IPS-20b (cell line): ENCODE data around the gene TIA1.
"Not testable (repeated sequence)": the region's sequence is repeated elsewhere in the genome, so short reads cannot be mapped to it uniquely, and the experiment has no call there.

Experiments
- H3K27ac ChIP-seq: one replicate; pipeline ENCODE4 v1.5.1; 2013; ENCODE audit warnings: low read length
- H3K27me3 ChIP-seq: 2 replicates; pipeline ENCODE4 v1.6.1; 2013; ENCODE audit warnings: mild to moderate bottlenecking, low read length, inconsistent platforms; ENCODE audit not compliant: insufficient read depth
- H3K36me3 ChIP-seq: 2 replicates; pipeline ENCODE4 v1.6.1; 2013; ENCODE audit warnings: low read depth, mild to moderate bottlenecking, inconsistent platforms, low read length, moderate library complexity; ENCODE audit not compliant: insufficient read depth
- H3K4me1 ChIP-seq: 2 replicates; pipeline ENCODE4 v1.6.1; 2013; ENCODE audit warnings: mild to moderate bottlenecking, control low read depth, inconsistent platforms, low read length, moderate library complexity; ENCODE audit not compliant: insufficient read depth
- H3K4me3 ChIP-seq: 2 replicates; pipeline ENCODE4 v1.5.1; 2013; ENCODE audit warnings: mild to moderate bottlenecking, low read length, inconsistent platforms
- H3K9ac ChIP-seq: 2 replicates; pipeline ENCODE4 v1.6.1; 2013; ENCODE audit warnings: low read depth, mild to moderate bottlenecking, inconsistent platforms, low read length, moderate library complexity
- H3K9me3 ChIP-seq: 2 replicates; pipeline ENCODE4 v1.6.1; 2013; ENCODE audit warnings: mild to moderate bottlenecking, low read depth, low read length, inconsistent platforms; ENCODE audit not compliant: insufficient read depth

TIA1 gene, protein sequence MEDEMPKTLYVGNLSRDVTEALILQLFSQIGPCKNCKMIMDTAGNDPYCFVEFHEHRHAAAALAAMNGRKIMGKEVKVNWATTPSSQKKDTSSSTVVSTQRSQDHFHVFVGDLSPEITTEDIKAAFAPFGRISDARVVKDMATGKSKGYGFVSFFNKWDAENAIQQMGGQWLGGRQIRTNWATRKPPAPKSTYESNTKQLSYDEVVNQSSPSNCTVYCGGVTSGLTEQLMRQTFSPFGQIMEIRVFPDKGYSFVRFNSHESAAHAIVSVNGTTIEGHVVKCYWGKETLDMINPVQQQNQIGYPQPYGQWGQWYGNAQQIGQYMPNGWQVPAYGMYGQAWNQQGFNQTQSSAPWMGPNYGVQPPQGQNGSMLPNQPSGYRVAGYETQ

DNA sequence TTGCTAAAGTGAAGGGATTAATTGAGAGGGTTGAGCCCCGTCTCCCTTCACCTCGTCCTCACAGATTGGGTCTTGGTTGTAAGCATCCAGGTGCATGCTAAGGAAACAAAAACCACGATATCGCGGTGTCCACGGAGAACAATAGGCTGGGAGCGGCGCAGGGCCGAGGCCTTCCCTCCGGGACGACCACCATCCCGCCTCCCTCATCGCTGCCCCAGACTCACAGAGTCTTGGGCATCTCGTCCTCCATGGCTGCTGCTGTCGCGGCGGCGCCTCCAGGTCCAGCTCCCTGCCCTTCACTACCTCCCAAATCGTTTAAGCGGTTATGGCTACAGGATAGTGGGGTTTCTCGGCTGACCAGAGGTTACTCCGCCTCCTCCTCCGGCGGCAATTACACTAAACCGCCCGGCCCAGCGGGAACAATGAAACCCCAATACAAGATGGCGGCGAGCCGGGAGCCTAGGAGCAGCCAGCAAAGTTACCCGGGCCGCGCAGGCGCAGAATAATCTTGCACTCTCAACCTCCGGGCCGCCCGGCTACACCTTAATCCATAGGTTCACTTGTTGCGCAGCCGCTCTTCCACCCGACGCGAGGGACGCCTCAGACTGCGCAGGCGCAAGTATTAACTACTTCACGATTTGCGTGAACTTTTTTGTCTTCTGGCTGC lies at the start of gene TIA1:
Gene TIA1, minus strand, starts transcription at position 448 of the 667 bp plus-strand sequence. Its CDS starts 198 bp downstream, at position 250.
- H3K36me3 ChIP-seq, result peaks cover 6% of the 10 kb centered on the region; the same call in 1 of the 2 replicates
- H3K27ac ChIP-seq, result peak within 1 kb of the TSS; percentile 99
- peak within 1 kb of the TSS; percentile 89 for H3K4me3 ChIP-seq
- no peaks in the 10 kb centered on the region for H3K27me3 ChIP-seq
- peak within 1 kb of the TSS; percentile 99 for H3K9ac ChIP-seq
- H3K4me1 ChIP-seq, result peaks cover 6% of the 10 kb centered on the region; the same call in 1 of the 2 replicates
- no peaks in the 10 kb centered on the region for H3K9me3 ChIP-seq

DNA sequence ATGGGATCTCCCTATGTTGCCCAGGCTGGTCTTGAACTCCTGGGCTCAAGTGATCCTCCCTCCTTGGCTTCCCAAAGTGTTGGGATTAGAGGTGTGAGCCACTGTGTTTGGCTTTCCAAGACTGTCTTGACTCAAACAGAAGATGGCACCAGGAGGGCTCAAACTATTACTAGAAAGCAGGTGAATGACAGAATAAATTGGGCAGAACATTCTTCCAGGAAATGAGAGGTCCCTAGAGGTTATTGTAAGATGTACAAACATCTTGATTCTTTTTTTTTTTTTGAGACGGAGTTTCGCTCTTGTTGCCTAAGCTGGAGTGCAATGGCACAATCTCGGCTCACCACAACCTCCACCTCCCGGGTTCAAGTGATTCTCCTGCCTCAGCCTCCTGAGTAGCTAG lies 49.4 kb upstream of the TIA1 start:
- not testable (repeated sequence) for H3K4me1 ChIP-seq, H3K4me3 ChIP-seq
- H3K36me3 ChIP-seq, result peaks cover 48% of the 10 kb centered on the region

DNA sequence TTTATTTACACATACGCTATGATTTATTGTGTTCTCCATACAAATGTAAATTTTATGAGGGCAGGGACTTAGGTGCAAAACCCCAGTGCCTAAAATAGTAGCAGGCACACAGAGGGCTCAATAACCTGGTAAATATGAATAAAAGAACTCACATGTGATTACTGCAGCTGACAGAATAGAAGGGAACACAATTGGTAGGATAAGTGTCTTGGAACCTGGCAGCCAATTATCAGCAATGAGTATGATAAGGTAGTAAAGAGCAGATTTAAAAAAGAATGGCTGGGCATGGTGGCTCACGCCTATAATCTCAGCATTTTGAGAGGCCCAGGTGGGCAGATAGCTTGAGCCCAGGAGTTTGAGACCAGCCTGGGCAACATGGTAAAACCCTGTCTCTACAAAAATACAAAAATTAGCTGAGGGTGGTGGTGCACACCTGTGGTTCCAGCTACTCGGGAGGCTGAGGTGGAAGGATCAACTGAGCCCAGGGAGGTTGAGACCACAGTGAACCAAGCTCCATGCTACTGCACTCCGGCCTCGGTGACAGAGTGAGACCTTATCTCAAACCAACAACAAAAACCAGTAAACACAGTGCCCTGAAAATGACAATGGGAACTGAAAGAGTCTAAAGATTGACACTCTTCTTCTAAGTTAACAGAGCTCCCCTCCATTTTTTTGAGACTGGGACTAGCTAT lies 35.2 kb upstream of the TIA1 start:
- Histone ChIP-seq H3K4me1 (no peaks in the 10 kb centered on the region), H3K27ac (no peak overlapping the region), H3K27me3 (no peaks in the 10 kb centered on the region), H3K9ac (no peak overlapping the region), H3K36me3 (peaks cover 96% of the 10 kb centered on the region), H3K9me3 (no peaks in the 10 kb centered on the region), H3K4me3 (no peak overlapping the region)

More for the DNA sequence above, 49.4 kb upstream of the TIA1 start:
- H3K9me3 ChIP-seq, H3K27me3 ChIP-seq, H3K9ac ChIP-seq, H3K27ac ChIP-seq: not testable (repeated sequence)

DNA sequence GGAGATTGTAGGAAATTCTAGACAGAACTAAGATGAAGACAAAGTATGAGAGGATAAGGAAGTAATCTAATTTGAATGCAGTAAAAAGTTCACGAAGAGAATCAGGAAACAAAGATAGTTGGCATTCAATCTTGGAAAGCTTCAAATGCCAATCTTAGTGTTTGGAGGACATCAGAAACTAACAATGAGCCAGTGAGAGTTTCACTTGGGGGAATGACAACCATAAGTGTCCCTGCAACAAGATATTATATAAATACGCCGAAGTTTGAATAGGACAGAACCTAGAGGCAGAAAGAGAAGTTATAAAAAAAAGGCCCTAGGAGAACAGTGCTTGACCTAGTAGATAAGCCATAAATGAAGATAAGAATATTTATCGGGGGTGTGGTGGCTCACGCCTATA lies 34.0 kb upstream of the TIA1 start:
- no peak overlapping the region for H3K9ac ChIP-seq
- H3K9me3 ChIP-seq, result no peaks in the 10 kb centered on the region
- H3K36me3 ChIP-seq, result peaks cover 94% of the 10 kb centered on the region
- no peak overlapping the region for H3K27ac ChIP-seq
- H3K27me3 ChIP-seq, result no peaks in the 10 kb centered on the region
- no peak overlapping the region for H3K4me3 ChIP-seq
- no peaks in the 10 kb centered on the region for H3K4me1 ChIP-seq

DNA sequence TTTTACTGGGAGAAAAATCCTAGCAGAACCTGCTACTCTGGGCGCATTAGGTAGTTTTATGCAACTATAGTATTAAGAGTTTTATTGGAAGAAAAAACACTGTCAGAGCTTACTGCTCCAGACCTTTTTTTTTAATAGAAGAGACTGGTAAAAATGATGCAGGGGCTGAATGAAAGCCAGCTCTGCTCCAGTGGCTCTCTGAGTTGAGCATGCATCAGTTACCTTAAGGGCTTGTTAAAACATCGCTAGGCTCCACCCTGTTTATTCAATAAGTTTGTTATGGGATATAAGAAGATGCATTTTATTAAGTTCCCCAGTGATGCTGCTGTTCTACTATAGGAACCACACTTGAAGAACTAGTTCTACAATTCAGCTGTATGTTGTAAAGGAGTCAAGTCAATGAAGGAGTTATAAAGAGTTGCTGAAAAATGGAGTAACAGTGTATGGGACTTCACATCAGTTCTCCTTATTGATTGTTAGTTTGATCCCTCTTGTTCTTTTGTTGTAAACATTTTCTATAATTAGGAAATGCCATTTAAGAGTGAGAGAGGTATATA lies 31.9 kb upstream of the TIA1 start:
- Histone ChIP-seq H3K36me3 (peaks cover 90% of the 10 kb centered on the region), H3K27me3 (no peaks in the 10 kb centered on the region), H3K9me3 (no peaks in the 10 kb centered on the region), H3K4me3 (no peak overlapping the region), H3K27ac (no peak overlapping the region), H3K4me1 (no peaks in the 10 kb centered on the region), H3K9ac (no peak overlapping the region)

DNA sequence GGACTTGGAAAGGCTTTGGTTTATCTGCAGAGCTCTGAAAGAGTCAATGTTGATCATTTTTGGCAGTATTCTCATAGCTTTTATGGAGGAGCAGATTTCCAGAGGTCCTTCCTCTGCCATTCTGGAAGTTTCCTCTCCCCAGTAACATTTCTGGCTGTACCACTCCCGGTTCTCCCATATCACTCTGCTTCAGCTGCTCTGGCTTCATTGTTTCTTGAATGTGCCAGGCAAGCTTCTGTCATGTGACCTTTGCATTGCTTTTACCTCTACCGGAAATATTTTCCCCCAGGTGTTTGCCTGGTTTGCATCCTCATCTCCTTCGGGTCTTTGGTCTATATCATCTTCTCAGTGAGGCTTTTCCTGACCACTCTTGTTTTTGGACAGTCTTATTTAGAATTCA lies 21.9 kb upstream of the TIA1 start:
- no peaks in the 10 kb centered on the region for H3K4me1 ChIP-seq
- no peaks in the 10 kb centered on the region for H3K27me3 ChIP-seq
- H3K4me3 ChIP-seq, result no peak overlapping the region
- H3K36me3 ChIP-seq, result peaks cover 21% of the 10 kb centered on the region
- no peak overlapping the region for H3K9ac ChIP-seq
- no peak overlapping the region for H3K27ac ChIP-seq
- H3K9me3 ChIP-seq, result peaks cover 5% of the 10 kb centered on the region; the same call in 1 of the 2 replicates

DNA sequence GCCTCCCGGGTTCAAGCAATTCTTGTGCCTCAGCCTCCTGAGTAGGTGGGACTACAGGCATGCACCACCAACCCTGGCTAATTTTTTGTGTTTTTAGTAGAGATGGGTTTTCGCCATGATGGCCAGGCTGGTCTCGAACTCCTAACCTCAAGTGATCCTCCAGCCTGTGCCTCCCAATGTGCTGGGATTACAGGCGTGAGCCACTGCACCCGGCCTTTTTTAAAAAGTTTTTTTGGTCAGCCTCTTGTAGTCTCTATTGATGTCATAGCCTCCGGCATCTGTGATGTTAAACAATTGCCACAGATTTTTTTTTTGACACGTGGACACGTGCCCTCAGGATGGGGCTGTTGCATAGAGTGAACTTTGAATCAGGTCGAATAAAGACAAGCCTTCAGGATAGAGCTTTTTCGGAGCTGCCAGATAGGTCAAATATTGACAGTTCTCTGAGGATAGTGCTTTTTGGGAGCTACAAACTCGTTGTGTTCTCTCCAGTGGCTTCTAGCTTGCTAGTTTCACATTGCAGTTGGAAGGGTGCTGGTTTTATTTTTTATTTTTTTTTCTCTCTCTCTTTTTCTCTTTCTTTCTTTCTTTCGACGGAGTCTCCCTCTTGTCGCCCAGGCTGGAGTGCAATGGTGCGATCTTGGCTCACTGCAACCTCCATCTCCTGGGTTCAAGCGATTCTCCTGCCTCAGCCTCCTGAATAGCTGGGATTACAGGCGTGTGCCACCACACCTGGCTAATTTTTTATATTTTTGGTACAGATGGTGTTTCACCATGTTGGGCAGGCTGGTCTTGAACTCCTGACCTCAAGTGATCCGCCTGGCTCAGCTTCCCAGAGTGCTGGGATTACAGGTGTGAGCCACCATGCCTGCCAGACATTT lies 21.2 kb upstream of the TIA1 start:
- H3K9me3 ChIP-seq, H3K9ac ChIP-seq, H3K4me1 ChIP-seq, H3K27me3 ChIP-seq, H3K4me3 ChIP-seq, H3K27ac ChIP-seq: not testable (repeated sequence)
- H3K36me3 ChIP-seq, result peaks cover 21% of the 10 kb centered on the region

DNA sequence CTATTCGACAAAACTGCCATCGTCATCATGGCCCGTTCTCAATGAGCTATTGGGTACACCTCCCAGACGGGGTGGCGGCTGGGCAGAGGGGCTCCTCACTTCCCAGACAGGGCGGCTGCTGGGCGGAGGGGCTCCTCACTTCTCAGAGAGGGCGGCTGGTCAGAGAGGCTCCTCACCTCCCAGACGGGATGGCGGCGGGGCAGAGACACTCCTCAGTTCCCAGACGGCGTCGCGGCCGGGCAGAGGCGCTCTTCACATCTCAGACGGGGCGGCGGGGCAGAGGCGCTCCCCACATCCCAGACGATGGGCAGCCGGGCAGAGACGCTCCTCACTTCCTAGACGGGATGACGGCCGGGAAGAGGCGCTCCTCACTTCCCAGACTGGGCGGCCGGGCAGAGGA lies 18.5 kb upstream of the TIA1 start:
- H3K36me3 ChIP-seq, result peaks cover 33% of the 10 kb centered on the region
- H3K9me3 ChIP-seq, H3K27ac ChIP-seq: not testable (repeated sequence)

DNA sequence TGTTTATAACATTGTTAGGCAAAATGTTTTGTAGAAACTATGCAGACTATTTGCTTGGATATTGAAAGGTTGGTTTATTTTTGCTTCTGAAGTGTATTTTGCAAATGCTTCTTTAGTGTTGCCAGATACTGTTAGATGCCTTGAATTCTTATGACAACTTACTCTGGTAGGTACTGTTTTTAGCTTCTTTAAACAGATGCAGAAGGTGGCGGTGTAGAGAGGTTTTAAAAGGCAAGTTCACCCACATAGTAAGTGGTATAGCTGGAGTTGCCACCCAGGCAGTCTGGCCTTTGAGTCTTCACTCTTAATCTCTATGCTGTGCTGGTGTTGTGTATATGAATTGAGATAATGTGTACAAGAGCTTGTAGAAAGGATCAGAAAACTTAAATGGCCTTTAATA lies 13.1 kb upstream of the TIA1 start:
- Histone ChIP-seq H3K9me3 (peaks cover 5% of the 10 kb centered on the region; the same call in 1 of the 2 replicates), H3K27ac (no peak overlapping the region), H3K4me3 (no peak overlapping the region), H3K36me3 (peaks cover 46% of the 10 kb centered on the region), H3K9ac (no peak overlapping the region), H3K27me3 (peaks cover 5% of the 10 kb centered on the region; the same call in 1 of the 2 replicates), H3K4me1 (peaks cover 13% of the 10 kb centered on the region)

More for the DNA sequence above, 18.5 kb upstream of the TIA1 start:
- not testable (repeated sequence) for H3K4me1 ChIP-seq, H3K27me3 ChIP-seq, H3K4me3 ChIP-seq, H3K9ac ChIP-seq

DNA sequence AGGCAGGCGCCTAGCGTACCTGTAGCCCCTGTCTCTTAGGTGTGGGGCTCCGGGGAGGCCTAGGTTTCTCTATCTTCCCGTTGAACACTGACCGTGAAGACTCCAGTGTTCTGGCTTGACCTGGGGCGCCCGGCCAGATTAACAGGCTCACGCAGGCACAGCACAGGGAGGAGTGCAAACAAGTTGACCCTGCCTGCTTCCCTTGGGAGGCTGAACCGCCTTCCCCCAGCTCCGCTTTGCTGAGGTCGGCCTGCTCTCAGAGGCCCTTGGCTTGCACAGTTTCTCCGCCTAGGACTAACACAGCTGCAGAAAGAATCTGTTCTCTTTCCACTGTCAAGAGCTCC lies 10.1 kb upstream of the TIA1 start:
- Histone ChIP-seq H3K27me3 (peaks cover 5% of the 10 kb centered on the region; the same call in 1 of the 2 replicates), H3K9me3 (no peaks in the 10 kb centered on the region), H3K36me3 (peaks cover 28% of the 10 kb centered on the region), H3K4me1 (peaks cover 13% of the 10 kb centered on the region), H3K9ac (peak overlapping the region; percentile 79), H3K27ac (no peak overlapping the region), H3K4me3 (peak overlapping the region; percentile 96)
